ENCODE measurements around the gene FAM221B. TPM values are rescaled to one million over a fixed set of nuclear protein-coding genes. Genes with fewer than 3 reads are reported as not detected.

The FAM221B gene
- total and polyA plus RNA-seq, 9 donors, result not detected

DNA sequence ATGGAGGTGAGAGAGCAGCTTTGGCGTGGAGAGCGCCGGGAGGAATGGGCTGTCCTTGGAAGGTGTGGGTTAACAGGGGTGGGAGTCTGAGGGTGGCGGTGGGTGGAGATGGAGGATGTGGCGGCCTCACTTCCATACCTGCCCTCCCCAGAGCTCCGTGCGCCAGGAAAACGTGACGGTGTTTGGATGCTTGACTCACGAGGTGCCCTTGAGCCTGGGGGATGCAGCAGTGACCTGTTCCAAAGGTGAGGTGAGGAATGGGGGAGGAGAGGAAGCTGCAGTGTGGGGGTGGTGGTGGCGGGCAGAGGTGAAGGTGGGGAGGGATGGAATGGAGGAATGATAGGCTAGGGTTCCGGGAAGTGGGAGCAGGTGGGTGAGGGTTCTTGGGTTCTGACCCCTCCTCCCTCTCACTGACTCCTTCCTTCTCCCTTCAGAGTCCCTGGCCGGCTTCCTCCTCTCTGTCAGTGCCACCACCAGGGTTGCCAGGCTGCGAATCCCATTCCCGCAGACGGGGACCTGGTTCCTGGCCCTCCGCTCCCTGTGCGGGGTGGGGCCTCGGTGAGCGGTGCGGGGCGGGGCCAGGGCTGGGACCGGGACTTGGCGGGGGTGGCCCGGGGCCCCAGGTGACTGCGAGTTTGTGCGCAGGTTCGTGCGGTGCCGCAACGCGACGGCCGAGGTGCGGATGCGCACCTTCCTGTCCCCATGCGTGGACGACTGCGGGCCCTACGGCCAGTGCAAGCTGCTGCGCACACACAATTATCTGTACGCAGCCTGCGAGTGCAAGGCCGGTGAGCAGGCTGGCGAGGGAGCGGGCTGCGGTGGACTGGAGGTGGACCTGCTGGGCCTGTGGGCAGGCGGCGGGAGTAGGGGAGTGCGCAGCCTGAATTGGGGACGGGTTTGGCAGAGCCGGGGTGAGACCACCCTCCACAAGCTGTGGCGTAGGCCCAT, 17.6 kb upstream of the FAM221B start:
- intact Hi-C loops (cut with DNase I), result no loop called here
- peak overlapping the region in 1 of 2 donors; percentile 27 for H3K27ac ChIP-seq
- no peak overlapping the region for H3K4me3 ChIP-seq
- TF ChIP-seq, protein P1, sequence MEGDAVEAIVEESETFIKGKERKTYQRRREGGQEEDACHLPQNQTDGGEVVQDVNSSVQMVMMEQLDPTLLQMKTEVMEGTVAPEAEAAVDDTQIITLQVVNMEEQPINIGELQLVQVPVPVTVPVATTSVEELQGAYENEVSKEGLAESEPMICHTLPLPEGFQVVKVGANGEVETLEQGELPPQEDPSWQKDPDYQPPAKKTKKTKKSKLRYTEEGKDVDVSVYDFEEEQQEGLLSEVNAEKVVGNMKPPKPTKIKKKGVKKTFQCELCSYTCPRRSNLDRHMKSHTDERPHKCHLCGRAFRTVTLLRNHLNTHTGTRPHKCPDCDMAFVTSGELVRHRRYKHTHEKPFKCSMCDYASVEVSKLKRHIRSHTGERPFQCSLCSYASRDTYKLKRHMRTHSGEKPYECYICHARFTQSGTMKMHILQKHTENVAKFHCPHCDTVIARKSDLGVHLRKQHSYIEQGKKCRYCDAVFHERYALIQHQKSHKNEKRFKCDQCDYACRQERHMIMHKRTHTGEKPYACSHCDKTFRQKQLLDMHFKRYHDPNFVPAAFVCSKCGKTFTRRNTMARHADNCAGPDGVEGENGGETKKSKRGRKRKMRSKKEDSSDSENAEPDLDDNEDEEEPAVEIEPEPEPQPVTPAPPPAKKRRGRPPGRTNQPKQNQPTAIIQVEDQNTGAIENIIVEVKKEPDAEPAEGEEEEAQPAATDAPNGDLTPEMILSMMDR (IDR thresholded peaks at IDR 0.05), result no peak
- no peak for TF ChIP-seq EP300 (IDR thresholded peaks at IDR 0.05)
- no peak for TF ChIP-seq POLR2A (IDR thresholded peaks at IDR 0.05)
- no peaks in the 10 kb centered on the region for H3K9me3 ChIP-seq
- peaks cover 1% of the 10 kb centered on the region for H3K4me1 ChIP-seq (ENCODE audit: insufficient read depth)
- no peaks in the 10 kb centered on the region for H3K27me3 ChIP-seq
- H3K36me3 ChIP-seq, result no peaks in the 10 kb centered on the region
- DNase-seq, result peak in 2 of 5 donors; percentile 34 to 46
- 53 to 64% (median 60%) methylated on average over 53 of the region's 53 CpGs for WGBS, 3 donors

DNA sequence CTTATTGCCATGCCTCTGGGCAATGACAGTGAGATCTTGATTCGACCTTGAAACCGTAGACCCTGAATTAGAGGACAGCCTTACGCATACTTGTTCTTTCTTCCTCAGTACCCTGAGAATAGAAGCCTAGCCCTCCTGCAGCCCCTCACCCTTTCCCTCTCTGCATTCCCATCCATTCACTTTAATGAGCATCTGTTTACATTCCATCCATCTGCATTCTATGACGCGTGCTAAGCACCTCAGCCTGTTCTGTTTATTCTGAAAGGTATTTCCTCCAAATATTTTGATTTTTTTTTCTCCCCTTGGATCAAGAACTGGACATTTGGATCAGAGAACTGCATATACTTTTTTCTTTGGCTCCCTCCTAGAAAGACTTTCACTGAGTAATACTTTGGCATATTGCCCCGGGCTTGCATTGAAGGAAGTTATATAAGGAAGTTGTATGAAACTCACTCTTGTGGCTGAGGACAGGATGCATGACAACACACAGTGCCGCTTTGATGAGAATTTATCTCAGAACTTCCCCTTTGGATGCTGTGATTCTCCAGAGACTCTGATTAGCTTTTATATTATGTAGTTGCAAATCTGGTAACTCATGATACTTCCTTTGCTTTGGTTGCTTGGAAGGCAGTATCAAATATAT, 16.2 kb upstream of the FAM221B start:
- no peaks in the 10 kb centered on the region for H3K36me3 ChIP-seq
- TF ChIP-seq, protein P1 (IDR thresholded peaks at IDR 0.05), result no peak
- TF ChIP-seq EP300 (IDR thresholded peaks at IDR 0.05), result no peak
- TF ChIP-seq POLR2A (IDR thresholded peaks at IDR 0.05), result no peak
- no peak overlapping the region for H3K27ac ChIP-seq
- 20 to 30% (median 24%) methylated on average over 7 of the region's 7 CpGs for WGBS, 3 donors
- no peaks in the 10 kb centered on the region for H3K27me3 ChIP-seq
- no peak overlapping the region for H3K4me3 ChIP-seq
- H3K4me1 ChIP-seq (ENCODE audit: insufficient read depth), result peaks cover 1% of the 10 kb centered on the region
- intact Hi-C loops (cut with DNase I), result no loop called here
- no peaks in the 10 kb centered on the region for H3K9me3 ChIP-seq
- no peak for DNase-seq

DNA sequence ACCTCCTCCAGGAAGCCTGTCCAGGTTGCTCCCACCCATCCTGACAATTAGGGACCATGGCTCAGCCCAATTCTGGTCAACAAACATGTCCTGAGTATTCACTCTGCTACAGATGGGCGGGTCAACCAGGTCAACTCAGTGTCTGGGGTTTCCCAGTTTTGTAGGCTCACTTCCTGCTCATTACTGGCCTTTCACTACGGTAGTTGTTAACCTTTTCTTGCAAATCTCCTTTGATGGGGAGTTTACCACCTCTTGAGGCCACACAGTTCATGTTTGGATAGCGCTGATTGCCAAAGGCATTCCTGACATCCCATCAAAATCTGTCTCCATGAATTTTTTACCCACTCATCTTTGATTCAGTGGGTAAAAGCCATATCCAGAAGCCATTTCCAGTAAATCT, 14.3 kb upstream of the FAM221B start:
- no peaks in the 10 kb centered on the region for H3K27me3 ChIP-seq
- H3K27ac ChIP-seq, result no peak overlapping the region
- no peak overlapping the region for H3K4me3 ChIP-seq
- intact Hi-C loops (cut with DNase I), result no loop called here
- peaks cover 1% of the 10 kb centered on the region for H3K4me1 ChIP-seq (ENCODE audit: insufficient read depth)
- 93 to 95% (median 95%) methylated on average over 3 of the region's 3 CpGs for WGBS, 3 donors
- DNase-seq, result no peak
- H3K9me3 ChIP-seq, result no peaks in the 10 kb centered on the region
- H3K36me3 ChIP-seq, result no peaks in the 10 kb centered on the region
- TF ChIP-seq POLR2A (IDR thresholded peaks at IDR 0.05) (no peak), EP300 (IDR thresholded peaks at IDR 0.05) (no peak)
- TF ChIP-seq, protein P1 (IDR thresholded peaks at IDR 0.05), result no peak

DNA sequence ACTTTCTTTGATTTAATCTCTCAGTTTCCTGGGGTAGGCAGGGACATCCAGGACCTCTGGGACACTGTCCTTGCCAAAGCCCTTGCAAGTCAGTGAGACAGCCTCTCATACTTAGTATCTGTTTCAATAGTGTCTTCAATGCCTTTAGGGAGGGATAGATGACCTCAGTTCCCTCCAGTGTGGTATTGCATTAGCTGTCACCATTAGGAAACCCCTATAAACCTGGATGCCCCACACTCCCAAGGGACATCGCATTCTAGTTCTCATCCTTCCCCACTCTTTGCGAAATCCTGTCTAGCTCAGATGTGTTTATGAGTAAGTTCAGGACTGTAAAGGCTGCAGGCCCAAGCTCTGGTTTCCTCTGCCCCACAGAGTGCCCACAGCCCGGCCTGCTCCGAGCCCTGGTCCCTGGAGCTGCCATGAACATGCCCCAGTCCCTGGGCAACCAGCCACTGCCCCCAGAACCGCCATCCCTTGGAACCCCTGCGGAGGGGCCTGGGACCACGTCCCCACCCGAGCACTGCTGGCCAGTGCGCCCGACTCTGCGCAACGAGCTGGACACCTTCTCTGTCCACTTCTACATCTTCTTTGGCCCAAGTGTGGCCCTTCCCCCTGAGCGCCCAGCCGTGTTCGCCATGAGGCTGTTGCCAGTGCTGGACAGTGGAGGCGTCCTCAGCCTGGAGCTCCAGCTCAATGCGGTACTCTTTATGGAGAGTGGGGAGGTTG, 13.7 kb upstream of the FAM221B start:
- H3K27me3 ChIP-seq, result no peaks in the 10 kb centered on the region
- peaks cover 1% of the 10 kb centered on the region for H3K4me1 ChIP-seq (ENCODE audit: insufficient read depth)
- DNase-seq, result no peak
- no peak overlapping the region for H3K4me3 ChIP-seq
- no peaks in the 10 kb centered on the region for H3K9me3 ChIP-seq
- no peak overlapping the region for H3K27ac ChIP-seq
- WGBS, 3 donors, result 92 to 95% (median 92%) methylated on average over 17 of the region's 17 CpGs
- intact Hi-C loops (cut with DNase I), result no loop called here
- TF ChIP-seq, protein P1 (IDR thresholded peaks at IDR 0.05), result no peak
- TF ChIP-seq EP300 (IDR thresholded peaks at IDR 0.05), result no peak
- no peak for TF ChIP-seq POLR2A (IDR thresholded peaks at IDR 0.05)
- H3K36me3 ChIP-seq, result no peaks in the 10 kb centered on the region
